Measurements from ENCODE around the gene GAB3.

- TF ChIP-seq POLR2AphosphoS5 (IDR thresholded peaks at IDR 0.05; ENCODE audit: borderline replicate concordance, low read depth, low read length) (no peak), FOXP2 (optimal IDR thresholded peaks at IDR 0.05; ENCODE audit: control extremely low read depth, extremely low read length, insufficient read depth) (no peak)
These were observed 92.7 kb downstream of the GAB3 start for GRCh38 chrX:154658187-154658586.
